Measurements from ENCODE around the gene ACYP2. TPM values are rescaled to one million over a fixed set of nuclear protein-coding genes. Genes with fewer than 3 reads are reported as not detected.
"Not testable (repeated sequence)": the region's sequence is repeated elsewhere in the genome, so short reads cannot be mapped to it uniquely, and the experiment has no call there.

ACYP2 gene
- total RNA-seq, 1 donor from 2014 or later: 10.1 TPM

- H3K27ac Mint-ChIP-seq: no peak overlapping the region
- H3K27me3 Mint-ChIP-seq: no peaks in the 10 kb centered on the region
- DNase-seq (ENCODE audit: extremely low spot score, unreplicated experiment): no peak
- no peaks in the 10 kb centered on the region for H3K9me3 Mint-ChIP-seq
- H3K36me3 Mint-ChIP-seq: no peaks in the 10 kb centered on the region
- no peak overlapping the region for H3K4me3 Mint-ChIP-seq
- no peak for TF ChIP-seq CTCF (conservative IDR thresholded peaks at IDR 0.05)
- H3K4me1 Mint-ChIP-seq (ENCODE audit: unreplicated experiment): no peaks in the 10 kb centered on the region
Measured at GRCh38 chr2:54310311-54310710, 194.9 kb downstream of the ACYP2 start.

GRCh38 chr2:54310961-54311360, 195.5 kb downstream of the ACYP2 start:
- no peaks in the 10 kb centered on the region for H3K36me3 Mint-ChIP-seq
- no peaks in the 10 kb centered on the region for H3K4me1 Mint-ChIP-seq (ENCODE audit: unreplicated experiment)
- H3K9me3 Mint-ChIP-seq: no peaks in the 10 kb centered on the region
- H3K27me3 Mint-ChIP-seq: no peaks in the 10 kb centered on the region
- DNase-seq (ENCODE audit: extremely low spot score, unreplicated experiment): no peak
- no peak overlapping the region for H3K27ac Mint-ChIP-seq
- TF ChIP-seq CTCF (conservative IDR thresholded peaks at IDR 0.05): no peak
- no peak overlapping the region for H3K4me3 Mint-ChIP-seq

DNA sequence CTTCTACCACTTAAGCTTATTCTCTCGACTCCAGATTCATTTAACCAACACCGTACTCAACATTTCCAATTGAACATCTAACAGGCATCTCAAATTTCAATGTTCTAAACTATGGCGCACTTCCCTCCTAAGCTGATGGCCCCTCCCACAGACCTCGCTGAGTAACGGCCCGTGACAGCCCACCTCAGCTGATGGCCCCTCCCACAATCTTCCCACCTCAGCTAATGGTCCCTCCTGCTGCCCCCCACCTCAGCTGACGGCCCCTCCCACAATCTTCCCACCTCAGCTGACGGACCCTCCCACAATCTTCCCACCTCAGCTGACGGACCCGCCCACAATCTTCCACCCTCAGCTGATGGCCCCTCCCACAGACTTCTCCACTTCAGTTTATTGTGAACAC, 197.7 kb downstream of the ACYP2 start:
- no peaks in the 10 kb centered on the region for H3K9me3 Mint-ChIP-seq
- no peaks in the 10 kb centered on the region for H3K27me3 Mint-ChIP-seq
- no peaks in the 10 kb centered on the region for H3K36me3 Mint-ChIP-seq
- no peak overlapping the region for H3K27ac Mint-ChIP-seq
- no peak for TF ChIP-seq CTCF (conservative IDR thresholded peaks at IDR 0.05)
- DNase-seq (ENCODE audit: extremely low spot score, unreplicated experiment): no peak
- H3K4me1 Mint-ChIP-seq (ENCODE audit: unreplicated experiment): no peaks in the 10 kb centered on the region
- no peak overlapping the region for H3K4me3 Mint-ChIP-seq

DNA sequence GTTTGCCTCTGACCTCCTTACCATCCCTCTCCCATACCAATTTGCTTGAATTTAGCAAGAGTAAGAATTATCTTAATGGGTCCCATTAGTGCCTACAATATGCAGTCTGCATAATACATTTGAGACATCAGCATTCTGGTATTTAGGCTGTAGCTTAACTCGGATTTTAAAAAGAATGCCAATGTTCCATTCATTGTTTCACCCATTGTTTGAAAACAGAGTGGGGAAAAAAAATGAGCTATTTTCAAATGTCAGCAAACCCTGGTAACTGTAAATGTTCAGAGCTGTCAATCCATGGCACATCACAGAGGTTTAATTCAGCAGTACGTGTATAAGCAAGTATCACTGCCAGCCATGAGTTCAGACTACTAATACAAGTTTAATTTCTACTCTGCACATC, 202.6 kb downstream of the ACYP2 start:
- H3K27me3 Mint-ChIP-seq: no peaks in the 10 kb centered on the region
- no peak for DNase-seq (ENCODE audit: extremely low spot score, unreplicated experiment)
- H3K4me1 Mint-ChIP-seq (ENCODE audit: unreplicated experiment): no peaks in the 10 kb centered on the region
- H3K36me3 Mint-ChIP-seq: no peaks in the 10 kb centered on the region
- no peaks in the 10 kb centered on the region for H3K9me3 Mint-ChIP-seq
- TF ChIP-seq CTCF (conservative IDR thresholded peaks at IDR 0.05): no peak
- no peak overlapping the region for H3K27ac Mint-ChIP-seq
- H3K4me3 Mint-ChIP-seq: no peak overlapping the region

- Mint-ChIP-seq H3K4me1 (ENCODE audit: unreplicated experiment) (no peaks in the 10 kb centered on the region), H3K4me3 (no peak overlapping the region), H3K9me3 (no peaks in the 10 kb centered on the region), H3K27me3 (no peaks in the 10 kb centered on the region), H3K27ac (no peak overlapping the region), H3K36me3 (no peaks in the 10 kb centered on the region)
- DNase-seq (ENCODE audit: extremely low spot score, unreplicated experiment): no peak
- TF ChIP-seq CTCF (conservative IDR thresholded peaks at IDR 0.05): no peak
Measured at GRCh38 chr2:54318821-54319220, 203.4 kb downstream of the ACYP2 start.

DNA sequence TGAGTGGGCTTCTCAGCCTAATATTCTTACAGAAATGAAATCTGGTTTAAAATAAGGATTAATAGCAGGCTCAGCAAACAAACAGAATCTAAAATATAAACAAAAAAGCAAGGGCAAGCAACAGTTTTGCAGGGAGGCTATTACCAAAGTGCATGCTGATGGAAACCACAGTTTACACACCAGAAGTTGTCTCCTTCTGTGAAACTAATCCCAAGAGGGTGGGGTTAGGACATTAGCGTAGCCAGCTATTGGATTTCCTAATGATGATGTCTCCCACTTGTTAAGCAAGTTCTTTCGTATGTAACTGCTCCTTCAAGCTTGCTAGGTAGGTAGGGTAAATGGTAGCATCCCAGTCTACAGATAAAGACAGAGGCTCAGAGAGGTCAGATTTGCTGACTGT, 205.6 kb downstream of the ACYP2 start:
- no peaks in the 10 kb centered on the region for H3K4me1 Mint-ChIP-seq (ENCODE audit: unreplicated experiment)
- no peak overlapping the region for H3K4me3 Mint-ChIP-seq
- H3K36me3 Mint-ChIP-seq: peaks cover 5% of the 10 kb centered on the region
- H3K9me3 Mint-ChIP-seq: peaks cover 8% of the 10 kb centered on the region
- TF ChIP-seq CTCF (conservative IDR thresholded peaks at IDR 0.05): no peak
- DNase-seq (ENCODE audit: extremely low spot score, unreplicated experiment): no peak
- no peaks in the 10 kb centered on the region for H3K27me3 Mint-ChIP-seq
- H3K27ac Mint-ChIP-seq: no peak overlapping the region

- H3K27ac Mint-ChIP-seq; H3K27me3 Mint-ChIP-seq; H3K9me3 Mint-ChIP-seq; H3K4me1 Mint-ChIP-seq (ENCODE audit: unreplicated experiment); H3K4me3 Mint-ChIP-seq; DNase-seq (ENCODE audit: extremely low spot score, unreplicated experiment); H3K36me3 Mint-ChIP-seq: not testable (repeated sequence)
Measured at GRCh38 chr2:54324517-54324916, 209.1 kb downstream of the ACYP2 start.
